ENCODE results near the gene HSD11B2.

The HSD11B2 gene

GRCh38 chr16:67481561-67482232, 50.8 kb downstream of the HSD11B2 start:
- DNase-seq: peak in 1 of 3 donors; percentile 41

- no peak for DNase-seq
Observed at GRCh38 chr16:67482233-67482924, 51.5 kb downstream of the HSD11B2 start.

- no peak for DNase-seq
Observed at GRCh38 chr16:67483150-67483549, 52.2 kb downstream of the HSD11B2 start, which contains the start of gene AGRP. TSS of gene AGRP (minus strand) at chr16:67483547. CDS start at chr16:67483398, 149 bp downstream.

GRCh38 chr16:67483731-67484525, 53.0 kb downstream of the HSD11B2 start:
- no peak for DNase-seq

GRCh38 chr16:67486805-67487204, 55.9 kb downstream of the HSD11B2 start:
- DNase-seq: peak; percentile 68 to 73 (median 70)
